Heart left ventricle (tissue), 13 donors: ENCODE data around the gene SLC23A2.

Source experiments
- CTCF ChIP-seq, 12 donors: fragments of 200-600 bp; sonication (generic) in 4 of 12; IDR thresholded peaks; one replicate each; pipeline versions ENCODE4 v1.5.0 to v1.8.0; 2018 to 2022; ENCODE audit warnings: antibody characterized with exemption in 12 of 12, mild to moderate bottlenecking in 5 of 12
- POLR2A ChIP-seq, 2 donors: fragments of 450-650 bp; IDR thresholded peaks; one replicate each; pipeline ENCODE4 v1.6.1; 2017; ENCODE audit warnings: antibody characterized with exemption in 2 of 2, mild to moderate bottlenecking in 2 of 2, moderate library complexity in 2 of 2
- donor health status: ischemic (EF 13 %, LVEDD 7.1; RV severe dilation, severe dysfunction).
- donor health status: DM: no; HTN: yes; CAD: no.
- donor health status: DM: no; HTN: no; CAD: no.
- donor health status: ischemic (EF 25% LVEDD 6.9; RV normal size, moderate dysfunction).
- donor health status: ischemic (EF 25% LVEDD 5.7; RV mildly dilated, moderate dysfunction).
- donor health status: ischemic (EF 35%, LVEDD 5.7; RV mildly dilated, moderate dysfunction).
- donor health status: nonischemic (EF 11% LVEDD 7.7; RV severe dilation, severe dysfunction).
- donor health status: DM: yes; HTN: yes; CAD: no.
- donor health status: PGD.
- donor health status: ischemic (EF 29% LVEDD 5.4; RV normal size, mild dysfunction).
- donor health status: nonischemic (EF 23%, LVEDD 6.1; RV moderate dilation, normal function).

DNA sequence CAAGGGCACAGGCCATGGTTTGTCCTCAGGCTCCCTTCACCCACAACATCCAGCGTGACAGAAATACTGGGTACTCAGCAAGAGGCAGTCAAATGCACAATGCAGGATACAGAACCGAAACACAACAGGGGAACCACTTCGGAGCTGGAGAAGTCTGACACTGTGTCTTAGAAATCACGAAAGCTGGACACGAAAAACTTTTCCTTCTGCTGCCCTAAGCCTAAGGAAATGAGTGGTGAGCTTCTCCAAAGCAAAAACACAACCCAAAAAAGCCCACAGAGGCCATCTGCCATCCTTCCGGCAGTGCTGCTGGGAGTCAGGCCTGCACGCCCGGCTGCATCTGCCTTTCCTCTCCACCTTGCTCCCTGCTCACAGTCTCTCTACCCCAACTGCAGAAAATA, 106.3 kb downstream of the SLC23A2 start:
- TF ChIP-seq POLR2A (IDR thresholded peaks at IDR 0.05): no peak
- no peak for TF ChIP-seq CTCF (IDR thresholded peaks at IDR 0.05)
